NCI-H2227 (cell line): Measurements from ENCODE around the gene WDR37.
"Not testable (repeated sequence)": the region's sequence is repeated elsewhere in the genome, so short reads cannot be mapped to it uniquely, and the experiment has no call there.

ENCODE experiments used
- DNase-seq: peaks from one replicate; lab custom pipeline; 2025; ENCODE audit not compliant: unreplicated experiment; lab: John Stamatoyannopoulos, UW

The WDR37 gene

DNA sequence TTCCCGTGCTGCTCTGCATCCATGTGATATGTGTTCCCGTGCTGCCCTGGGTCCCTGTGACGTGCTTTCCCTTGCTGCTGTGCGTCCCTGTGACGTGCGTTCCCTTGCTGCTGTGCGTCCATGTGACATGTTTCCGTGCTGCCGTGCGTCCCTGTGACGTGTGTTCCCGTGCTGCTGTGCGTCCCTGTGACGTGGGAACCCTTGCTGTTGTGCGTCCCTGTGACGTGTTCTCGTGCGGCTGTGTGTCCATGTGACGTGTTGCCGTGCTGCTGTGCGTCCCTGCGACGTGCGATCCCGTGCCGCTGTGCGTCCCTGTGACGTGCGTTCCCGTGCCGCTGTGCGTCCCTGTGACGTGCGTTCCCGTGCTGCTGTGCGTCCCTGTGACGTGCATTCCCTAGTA lies 45.8 kb downstream of the WDR37 start:
- no peak for DNase-seq

DNA sequence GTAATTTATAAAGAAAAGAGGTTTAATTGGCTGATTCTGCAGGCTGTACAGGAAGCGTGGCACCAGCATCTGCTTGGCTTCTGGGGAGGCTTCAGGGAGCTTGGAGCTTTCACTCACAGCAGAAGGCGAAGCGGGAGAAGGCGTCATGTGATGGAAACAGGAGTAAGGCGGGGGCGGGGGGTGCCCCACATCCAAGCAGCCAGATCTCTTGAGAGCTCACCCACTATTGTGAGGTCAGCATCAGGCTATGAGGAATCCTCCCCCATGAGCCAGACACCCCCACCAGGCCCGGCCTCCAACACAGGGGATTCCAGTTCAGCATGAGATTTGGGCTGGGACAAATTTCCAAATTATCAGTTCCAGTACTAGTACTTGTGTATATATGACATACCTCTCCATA lies 46.2 kb downstream of the WDR37 start:
- DNase-seq = no peak

DNA sequence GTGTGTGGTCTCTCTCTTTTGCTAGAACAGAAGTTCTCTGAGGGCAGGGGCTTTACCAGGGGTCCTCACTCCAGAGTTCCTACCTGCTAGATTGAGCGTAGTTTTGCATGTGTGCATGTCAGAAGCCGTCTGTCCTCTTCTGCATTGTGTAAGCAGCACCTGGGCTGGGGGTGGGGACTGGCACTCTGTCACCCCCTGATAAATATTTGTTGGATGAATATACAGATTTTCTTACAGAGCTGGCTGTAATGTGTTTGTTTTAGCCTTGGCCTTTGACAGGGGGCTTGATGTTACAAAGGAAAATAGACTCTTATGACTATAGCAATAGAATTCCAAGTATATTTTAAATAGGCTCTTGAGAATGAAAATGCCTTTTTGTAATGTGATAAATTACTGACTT lies 46.6 kb downstream of the WDR37 start:
- DNase-seq = no peak

DNA sequence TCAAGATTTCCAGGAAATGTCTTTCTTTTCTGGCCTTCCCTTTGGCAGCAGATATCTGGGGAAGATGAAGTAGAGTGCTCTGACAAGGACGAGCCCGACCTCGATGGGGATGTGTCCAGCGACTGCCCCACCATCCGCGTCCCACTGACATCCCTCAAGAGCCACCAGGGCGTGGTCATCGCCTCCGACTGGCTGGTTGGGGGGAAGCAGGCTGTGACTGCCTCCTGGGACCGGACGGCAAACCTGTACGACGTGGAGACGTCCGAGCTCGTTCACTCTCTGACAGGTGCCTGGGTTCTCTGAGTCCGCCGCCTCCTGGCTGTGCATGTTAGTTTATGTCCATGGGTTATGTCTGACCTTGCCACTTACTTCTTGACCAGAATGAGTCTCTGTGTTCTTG lies 47.4 kb downstream of the WDR37 start:
- no peak for DNase-seq

DNA sequence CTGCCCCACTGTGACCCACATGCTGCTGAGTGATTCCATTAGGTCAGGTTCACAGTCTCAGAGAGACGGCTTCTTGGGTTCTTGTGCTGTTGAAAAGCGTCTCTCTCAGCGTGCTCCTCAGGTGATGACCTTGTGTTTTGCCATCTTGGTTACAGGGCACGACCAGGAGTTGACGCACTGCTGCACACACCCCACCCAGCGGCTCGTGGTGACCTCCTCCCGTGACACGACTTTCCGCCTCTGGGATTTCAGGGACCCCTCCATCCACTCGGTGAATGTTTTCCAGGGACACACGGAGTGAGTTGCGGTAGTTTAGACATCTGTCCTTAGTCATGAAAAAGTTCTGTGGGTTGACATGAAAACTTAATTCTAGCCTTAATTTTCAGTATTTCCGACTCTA lies 48.8 kb downstream of the WDR37 start:
- no peak for DNase-seq

DNA sequence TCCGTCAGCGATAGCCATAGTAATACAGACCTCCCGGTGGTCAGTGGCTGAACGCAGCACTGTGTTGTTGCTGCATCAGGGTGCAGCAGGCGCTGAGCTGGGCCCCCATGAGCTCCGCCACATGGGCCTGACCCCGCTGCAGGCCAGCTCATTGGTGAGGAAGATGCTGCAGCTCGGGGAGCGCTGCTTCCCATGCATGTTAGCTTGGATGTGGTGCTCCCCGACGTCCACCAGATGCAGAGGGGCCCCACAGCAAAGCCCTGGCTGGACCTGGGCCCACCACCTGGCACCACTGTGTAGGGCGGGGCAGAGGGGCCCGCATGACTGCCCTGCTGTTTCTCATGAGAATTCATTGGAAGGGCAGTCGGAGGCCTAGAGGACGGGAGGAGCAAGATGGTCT lies 50.8 kb downstream of the WDR37 start:
- no peak for DNase-seq

DNA sequence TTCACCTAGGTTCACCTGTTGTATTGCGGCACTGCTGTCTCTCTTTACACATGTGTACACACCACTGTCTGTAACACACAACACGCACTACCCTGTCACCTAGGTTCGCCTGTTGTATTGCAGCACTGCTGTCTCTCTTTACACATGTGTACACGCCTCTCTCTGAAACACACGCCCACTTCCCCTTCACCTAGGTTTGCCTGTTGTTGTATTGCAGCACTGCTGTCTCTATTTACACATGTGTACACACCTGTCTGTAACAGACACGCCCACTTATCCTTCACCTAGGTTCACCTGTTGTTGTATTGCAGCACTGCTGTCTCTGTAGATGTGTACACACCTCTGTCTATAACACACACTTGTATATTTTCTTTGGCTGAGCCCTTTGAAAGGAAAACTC lies 51.5 kb downstream of the WDR37 start:
- no peak for DNase-seq

DNA sequence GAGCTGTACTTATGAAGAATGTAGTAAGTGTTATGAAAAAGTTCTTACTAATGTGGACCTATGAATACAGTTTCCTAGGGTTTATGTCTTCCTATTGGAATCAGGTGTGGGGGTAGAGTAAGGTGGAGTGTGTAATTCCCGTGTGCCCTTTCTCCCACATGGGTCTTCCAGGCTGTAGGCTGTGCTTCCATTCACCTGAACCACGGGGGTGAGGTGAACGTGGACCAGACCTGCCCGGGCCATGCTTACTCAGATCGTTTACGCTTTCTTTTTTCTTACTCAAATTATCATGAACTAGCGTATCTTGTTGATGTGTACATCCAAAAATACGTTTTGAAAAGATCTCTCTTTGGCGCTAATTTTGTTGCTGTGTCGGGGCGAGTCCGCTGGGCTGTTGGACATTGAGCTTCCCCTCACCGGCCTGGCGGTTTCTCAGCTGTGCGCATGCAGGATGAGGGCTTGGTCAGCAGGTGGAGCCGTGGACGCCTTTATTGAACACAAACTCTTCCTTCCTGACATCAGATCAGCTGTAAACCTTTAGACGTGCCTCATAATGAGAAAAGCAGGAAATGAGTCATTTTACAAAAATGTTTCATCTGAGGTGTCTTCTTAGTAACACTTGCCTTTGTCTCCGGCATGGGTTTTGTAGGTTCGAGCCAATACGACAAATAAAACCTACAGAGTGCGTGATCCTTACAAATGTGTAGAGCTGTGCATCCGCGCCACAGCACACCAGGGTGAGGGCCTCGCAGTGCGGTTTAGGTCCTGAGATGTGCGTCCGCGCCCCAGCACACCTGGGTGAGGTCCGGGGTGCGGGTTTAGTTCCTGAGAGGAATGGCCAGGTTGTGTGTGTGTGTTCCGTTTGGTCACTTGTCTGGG lies 53.8 kb downstream of the WDR37 start:
- DNase-seq = peak; percentile 48

DNA sequence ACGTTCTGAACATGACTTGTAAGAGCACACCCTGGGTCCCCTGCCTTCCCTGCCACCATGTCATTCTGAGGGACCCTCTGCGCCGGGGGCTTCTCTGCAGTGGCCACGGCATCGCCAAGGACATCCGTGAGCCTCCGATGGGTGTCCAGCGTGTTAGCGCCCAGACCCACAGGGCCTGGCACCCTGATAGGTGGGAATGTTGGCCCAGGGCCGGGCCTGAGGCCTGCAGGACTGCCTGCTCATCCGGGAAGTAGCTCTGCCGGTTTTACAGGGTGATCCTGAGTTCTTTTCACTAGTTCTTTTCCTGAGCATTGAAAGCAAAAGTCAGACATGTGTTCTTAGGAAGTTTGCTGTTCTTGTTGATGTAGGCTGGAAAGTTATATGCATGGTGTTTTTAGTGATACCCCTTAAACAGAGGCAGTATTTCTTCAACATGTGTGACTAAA lies 54.5 kb downstream of the WDR37 start:
- DNase-seq = no peak

DNA sequence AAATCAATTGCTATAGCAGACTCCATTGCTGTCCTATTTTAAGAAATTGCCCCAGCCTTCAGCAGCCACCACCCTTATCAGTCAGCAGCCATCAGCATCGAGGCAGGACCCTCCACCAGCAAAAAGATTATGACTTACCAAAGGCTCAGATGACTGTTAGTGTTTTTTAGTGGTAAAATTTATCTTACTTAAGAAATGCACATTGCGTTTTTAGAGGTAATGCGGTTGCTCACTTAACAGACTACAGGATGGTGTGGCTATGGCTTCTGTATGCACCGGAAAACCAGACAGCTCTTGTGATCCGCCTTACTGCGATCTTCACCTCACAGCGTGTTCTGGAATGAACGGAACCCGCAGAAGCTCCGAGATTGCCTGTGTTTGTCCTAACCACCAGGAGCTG lies 58.1 kb downstream of the WDR37 start:
- no peak for DNase-seq

DNA sequence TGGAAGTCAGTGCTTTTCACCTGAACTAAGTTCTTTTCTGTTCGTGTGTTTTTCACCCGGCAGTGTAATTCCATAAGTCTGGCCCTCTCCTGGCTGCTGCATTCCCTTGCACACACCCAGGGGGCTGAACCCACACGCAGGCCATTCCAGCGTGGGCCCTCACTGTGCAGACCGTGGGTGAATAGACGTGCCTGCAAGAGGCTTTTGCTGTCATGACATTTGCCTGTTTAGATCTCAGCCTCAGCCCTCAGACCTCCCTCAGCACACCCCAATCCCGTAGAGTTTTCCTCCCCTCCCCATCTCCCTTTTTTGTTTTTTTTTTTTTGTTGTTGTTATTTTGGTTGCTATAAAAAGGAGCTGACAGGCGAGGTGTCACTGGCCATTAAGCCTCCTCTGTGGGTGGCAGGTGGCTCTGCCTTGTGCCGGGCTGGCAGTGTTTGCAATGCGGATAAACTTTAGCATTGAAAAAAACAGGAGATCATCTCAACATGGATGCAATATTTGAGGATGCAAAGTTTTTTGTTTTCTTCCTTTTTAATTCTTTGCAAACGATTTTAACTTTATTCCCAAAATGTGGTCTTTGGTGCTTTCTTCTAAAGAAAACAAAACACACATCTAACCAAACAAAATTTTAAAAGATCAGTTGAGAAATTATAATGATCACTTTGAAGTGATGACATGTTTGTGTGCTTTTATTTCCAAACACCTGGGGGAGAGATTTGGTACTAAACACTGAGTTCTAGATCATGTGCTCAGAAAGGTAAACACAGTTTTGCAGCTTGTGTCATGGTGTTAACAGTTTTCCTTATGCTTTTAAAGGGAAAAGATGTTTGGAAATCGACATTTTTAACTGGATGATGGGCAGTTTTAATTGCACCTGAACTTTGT lies 58.8 kb downstream of the WDR37 start:
- no peak for DNase-seq

DNA sequence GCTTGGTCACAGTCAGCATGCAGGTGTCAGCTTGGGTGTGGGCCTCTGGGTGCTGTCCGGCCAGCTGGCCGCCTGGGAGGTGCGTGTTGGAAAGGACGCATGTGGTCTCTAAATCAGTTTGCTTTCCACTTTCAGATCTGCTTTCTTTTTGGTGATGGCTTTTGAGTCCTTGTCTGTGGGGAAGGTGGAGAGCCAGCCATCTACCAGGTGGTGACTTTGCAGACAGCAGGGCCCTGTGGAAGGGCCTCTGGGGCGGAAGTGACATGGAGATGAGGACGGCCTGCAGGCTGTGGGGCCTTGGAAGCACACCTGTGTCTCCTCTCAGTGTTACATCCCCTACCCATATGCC lies 59.4 kb downstream of the WDR37 start:
- no peak for DNase-seq

DNA sequence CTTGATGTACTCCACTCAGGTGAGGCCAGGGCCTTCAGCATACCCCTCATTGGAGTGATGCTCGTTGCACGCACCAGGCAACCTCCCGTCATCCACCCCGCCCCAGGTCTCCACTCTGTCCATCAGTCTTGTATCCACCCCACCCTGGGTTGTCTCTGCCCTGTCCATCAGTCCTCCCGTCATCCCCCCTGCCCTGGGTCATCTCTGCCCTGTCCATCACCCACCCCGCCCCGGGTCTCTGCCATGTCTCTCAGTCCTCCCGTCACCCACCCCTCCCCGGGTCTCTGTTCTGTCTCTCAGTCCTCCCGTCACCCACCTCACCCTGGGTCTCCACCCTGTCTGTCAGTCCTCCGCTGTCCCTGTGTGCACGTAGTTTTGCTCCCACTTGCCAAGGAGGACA lies 59.9 kb downstream of the WDR37 start:
- DNase-seq = no peak

DNA sequence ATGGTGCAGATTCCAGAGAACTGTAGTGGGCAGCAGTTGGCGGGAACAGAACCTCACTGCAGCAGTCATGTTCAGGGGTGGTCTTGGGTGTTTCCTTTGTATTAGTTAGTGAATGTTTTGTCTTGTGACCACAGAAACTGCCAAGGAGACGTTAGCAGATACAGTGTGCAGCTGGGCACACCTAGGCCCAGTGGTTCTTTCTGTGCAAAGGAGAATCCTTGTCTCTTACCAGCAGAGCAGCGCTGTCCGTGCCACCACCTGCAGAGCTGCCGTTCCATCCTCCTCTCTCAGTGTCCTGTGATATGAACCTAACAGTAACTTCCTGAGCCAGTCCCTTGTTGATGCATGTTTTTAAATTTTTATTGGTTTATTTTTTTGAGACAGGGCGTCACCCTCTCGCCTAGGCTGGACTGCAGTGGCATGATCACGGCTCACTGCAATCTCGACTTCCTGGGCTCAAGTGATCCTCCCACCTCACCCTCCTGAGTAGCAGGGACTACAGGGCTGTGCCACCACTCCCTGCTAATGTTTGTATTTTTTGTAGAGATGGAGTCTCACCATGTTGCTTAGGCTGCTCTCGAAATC lies 60.6 kb downstream of the WDR37 start:
- DNase-seq = no peak

DNA sequence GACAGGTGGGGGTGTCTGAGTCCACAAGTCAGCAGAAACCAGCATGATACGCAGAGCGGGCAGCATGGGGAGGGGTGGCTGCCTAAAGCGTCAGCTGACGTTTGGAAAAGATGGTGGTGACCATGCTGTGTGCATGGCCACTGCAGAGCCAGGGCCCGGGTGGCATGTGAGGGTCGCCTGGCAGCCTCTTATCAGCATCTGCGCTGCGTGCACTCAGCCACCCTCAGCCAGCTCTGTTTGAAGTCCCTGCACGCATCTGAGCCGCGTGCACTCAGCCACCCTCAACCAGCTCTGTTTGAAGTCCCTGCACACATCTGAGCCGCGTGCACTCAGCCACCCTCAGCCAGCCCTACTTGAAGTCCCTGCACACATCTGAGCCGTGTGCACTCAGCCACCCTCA lies 61.5 kb downstream of the WDR37 start:
- DNase-seq = no peak

DNA sequence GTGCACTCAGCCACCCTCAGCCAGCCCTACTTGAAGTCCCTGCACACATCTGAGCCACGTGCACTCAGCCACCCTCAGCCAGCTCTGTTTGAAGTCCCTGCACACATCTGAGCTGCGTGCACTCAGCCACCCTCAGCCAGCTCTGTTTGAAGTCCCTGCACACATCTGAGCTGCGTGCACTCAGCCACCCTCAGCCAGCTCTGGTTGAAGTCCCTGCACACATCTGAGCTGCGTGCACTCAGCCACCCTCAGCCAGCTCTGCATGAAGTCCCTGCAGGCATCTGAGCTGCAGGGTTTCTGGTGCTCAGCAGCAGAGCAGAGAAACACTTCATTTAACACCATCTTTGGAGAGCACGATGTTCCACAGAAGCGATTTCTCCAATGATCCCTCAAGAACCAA lies 62.1 kb downstream of the WDR37 start:
- not testable (repeated sequence) for DNase-seq

DNA sequence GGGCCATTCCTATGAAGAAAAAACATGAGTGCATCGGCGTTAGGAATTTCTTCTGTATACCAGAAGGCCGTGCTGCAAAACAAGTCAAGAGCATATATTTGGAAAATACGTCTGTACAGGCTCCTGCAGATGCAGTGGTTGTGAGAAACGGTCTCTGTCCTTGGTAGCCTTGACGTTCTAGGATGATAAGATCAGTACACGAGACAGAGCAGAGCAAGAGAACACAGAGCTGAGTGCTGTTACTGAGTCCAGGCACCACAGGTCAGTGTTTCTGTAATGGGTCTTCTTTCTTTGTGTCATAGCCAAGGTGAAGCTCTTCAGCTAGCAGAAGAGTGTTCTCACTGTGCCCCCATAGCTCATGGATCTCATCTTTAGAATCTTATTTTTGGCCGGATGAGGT lies 62.8 kb downstream of the WDR37 start:
- DNase-seq = no peak

DNA sequence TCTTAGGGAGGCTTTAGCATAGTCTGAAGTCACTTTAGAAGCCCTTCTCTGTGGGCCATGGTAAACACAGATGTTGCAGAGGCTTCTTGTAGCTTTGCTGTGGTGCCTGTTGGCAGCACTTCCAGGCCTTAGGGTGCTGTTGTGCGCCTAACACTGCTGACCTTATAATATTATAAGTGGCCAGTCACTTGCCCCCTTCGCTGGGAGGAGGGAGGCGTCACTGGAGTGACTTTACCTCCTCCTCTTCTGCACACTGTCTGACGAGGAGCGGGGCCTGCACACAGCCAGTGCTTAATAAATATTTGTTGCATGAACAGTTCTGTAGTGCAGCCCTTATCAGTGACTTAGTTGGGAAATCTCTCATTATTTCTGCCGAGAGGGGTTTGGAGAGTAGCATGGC lies 63.3 kb downstream of the WDR37 start:
- no peak for DNase-seq

DNA sequence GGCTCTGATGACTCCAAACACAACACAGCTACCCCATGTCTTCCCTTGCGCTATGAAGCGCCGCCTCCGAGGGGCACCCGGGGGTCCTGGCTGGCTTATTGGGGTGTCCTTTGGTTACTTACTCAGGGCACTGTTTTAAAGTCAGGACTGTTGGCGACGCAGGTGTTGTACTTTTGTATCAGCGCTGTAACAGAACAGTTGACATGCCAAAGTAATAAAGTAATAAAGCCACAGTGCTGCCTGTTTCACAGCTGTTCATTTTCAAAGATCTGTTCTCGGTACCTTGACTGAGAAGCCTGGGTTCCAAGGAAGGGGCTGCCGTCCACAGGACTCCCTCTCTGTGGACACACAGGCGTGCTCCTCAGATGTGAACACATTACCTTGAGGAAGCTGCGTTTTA lies 64.1 kb downstream of the WDR37 start:
- DNase-seq = no peak

DNA sequence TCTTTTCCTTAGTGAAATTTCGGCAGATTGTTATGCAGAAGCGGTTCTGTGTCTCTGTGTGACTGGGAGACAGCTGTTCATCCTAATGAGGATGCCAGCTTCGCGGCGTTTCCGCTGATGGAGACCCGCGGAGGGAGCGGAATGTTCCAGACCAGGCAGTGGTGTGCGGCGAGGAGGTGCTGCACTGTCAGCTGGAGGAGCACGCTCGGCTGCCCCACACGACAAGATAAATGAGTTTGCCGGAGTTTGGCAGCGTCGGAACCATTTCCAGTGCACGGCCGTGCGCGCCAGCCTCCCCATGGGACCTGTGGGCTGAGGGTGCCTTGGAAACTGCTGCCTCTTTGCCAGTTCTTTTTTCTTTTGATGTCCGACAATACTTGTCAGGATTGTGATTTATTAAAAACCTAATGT lies 64.6 kb downstream of the WDR37 start:
- DNase-seq = no peak

DNA sequence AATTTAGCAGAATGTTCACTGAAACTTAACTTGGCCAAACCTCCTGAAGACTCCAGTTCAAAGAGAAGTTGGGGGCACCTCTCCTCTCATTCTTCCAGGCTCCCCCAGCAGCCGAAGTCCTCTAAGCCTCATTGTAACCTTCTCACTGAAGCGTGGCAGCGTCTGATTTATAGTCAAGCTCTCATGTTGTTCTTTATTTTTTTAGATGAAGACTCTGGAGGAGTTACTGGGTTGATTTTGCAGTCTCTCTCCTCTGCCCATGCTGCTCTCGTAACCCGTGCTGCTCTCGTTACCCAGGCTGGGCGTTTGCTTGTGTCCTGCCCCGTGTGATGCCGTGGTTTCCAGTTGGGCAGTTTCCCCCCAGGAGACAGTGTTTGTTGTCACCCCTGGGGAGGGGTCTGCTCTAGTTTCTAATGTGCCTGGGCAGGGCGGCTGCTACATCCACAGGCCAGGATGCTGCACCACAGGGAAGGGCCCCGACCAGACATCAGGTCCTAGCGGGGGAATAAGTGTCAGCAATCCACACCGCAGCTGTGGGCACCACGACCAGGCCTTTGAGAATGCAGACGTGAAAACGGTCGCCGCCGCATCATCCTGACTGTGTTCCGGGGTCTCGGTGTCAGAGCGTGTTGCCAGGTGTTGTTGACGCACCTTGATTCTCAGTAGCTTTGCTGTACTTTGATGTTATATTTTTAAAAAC lies 65.2 kb downstream of the WDR37 start:
- DNase-seq = no peak
